NOMO-1 treated with dmso at 0.1 percent for 144 hours (cell line): ENCODE results near the gene RPA1.
"Not testable (repeated sequence)": the region's sequence is repeated elsewhere in the genome, so short reads cannot be mapped to it uniquely, and the experiment has no call there.

Experiments used
- DNase-seq: peaks from one replicate; lab custom pipeline; 2025; ENCODE audit not compliant: unreplicated experiment; lab: John Stamatoyannopoulos, UW

RPA1 gene

DNA sequence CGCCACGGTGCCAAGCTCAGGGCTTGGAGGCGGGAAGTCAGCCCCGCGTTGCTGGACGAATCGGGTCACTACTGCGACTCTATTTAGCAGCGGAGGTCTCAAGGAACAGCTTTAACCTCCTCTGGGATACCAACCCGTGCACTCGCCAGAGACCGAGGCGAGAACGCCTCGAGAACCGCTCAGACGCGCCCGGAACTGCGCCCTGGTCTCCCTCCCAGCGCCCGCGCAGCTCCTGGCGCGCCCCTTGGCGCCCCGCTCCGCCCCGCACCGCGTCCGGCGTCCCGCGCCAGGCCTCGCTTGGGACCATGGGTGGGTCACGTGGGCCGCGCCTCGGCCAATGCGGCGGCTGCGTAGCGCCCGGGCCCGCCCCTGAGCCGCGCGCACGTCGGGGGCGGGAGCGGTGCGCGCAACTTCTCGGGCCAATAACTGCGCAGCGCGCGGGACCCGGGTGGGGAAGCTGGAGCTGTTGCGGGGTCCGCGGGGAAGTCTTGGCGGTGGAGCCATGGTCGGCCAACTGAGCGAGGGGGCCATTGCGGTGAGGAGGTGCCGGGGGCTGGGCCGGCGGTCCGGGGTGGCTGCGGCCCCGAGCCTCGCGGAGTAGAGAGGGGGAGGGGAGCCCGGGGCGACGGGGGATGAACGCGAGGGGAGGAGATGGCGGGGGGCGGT is at the start of gene RPA1, which contains the start of gene SMYD4:
Gene RPA1 (plus strand): TSS at position 414 of the 666 bp plus-strand sequence. CDS start 89 bp downstream, at position 503.
Gene SMYD4 (minus strand): TSS at position 311 of the 666 bp plus-strand sequence. CDS start 1,908 bp downstream, outside the sequence.
- DNase-seq = peak; percentile 78

DNA sequence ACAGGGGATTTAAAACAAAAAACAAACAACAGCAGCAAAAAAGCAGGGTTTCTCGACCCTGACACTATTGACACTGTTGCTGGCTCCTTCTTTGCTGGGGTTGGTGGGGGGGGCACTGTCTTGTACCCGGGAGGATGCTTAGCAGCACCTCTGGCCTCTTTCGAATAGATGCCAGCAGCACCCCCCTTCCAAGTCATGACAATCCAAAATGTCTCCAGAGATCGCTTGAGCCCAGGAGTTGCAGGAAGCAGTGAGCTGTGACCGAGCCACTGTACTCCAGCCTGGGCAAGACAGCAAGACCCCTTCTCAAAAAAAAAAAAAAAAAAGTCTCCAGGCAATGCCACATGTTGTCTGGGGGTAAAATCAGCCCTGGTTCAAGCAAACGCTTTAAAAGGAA is 47.6 kb upstream of the RPA1 start:
- no peak for DNase-seq

DNA sequence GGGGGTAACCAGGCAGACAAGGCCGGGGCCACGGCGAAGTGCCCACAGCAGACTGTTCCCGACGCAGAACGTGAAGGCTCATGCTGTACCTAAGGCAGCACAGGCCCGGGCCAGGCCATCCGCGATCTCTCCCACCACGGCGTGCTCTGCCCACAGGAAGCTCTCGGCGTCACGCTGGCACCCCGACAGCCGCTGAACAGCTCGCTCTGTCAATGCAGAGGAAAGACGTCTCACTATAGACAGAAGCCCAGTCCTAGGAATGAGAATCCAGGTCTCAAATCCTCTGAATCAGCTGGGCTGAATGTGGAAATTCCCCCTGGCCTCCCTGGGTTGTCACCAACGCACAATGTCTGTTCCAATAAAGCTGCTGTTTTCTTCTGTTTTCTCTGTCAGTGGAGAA is 46.5 kb upstream of the RPA1 start:
- DNase-seq = no peak

DNA sequence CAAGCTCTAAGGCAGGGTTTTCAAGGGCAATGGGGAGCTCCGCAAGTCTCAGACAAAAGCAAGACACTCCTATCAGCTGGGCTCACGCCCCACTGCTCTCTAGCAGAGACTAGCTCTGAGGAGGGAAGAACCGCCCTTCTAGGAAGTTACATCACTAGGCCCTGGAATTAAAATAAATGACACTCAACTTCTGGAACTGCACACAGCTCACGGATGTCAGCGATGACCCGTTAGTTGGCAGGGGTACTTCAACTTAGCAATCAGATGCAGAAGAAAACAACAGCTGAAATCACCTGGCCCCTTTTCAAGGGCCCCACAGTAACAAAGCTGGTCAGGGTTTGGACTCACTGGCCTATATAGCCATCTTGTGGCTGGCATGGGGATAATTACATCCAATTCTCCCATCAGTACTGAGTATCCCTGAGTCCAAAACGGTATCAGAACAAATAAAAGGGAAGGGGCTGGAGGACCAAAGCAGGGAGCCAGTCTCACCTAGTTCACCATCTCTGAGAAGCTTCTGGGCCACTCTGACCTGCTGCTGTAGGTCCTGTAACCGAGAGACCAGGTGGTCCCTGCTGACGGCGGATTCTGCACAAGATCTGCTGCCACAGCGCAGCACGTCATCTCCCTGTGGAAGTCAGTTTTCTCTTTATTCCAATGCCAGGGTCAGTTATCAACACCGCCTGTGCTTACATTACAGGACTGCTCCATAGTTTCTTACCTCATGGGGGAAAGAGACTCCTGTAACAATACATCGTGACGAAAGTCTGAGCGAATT is 45.8 kb upstream of the RPA1 start:
- DNase-seq = no peak

DNA sequence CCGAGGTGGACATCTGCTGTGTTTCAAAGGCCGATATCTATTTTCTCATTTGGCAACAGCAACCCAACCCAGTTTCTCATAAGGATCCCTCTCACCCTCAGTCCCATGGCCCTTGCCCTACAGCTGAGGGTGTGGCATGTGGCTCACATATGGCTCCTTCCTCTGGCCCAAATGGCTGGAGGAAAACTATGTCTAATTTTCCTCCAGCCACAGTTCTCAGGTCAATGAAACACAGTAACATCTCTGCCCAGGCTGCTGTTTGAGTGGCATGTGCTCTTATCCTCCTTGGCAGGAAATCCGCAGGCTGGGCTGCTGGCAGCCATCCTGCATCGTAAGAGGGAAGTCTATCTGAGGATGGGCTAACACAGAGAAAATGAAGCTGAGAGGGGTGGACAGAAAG is 43.9 kb upstream of the RPA1 start:
- DNase-seq = no peak

DNA sequence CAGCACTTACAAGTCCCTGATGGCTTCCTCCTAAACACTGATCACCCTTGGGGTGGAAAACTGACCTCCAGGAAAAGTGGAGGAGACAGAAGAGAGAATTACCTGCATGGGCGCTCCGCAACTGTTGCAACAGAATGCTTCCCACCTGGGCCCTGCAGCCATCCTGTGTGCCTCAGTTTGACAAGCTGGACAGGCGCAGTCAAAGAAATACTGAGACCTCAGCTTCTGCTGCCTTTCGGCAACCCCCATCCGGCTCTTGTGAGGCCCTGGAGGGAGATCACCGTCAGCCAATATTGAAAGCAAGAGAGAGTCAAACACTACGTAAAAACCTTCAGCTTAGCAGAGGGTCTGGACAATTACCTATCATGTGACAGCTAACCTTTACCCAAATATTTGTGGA is 43.1 kb upstream of the RPA1 start:
- no peak for DNase-seq

DNA sequence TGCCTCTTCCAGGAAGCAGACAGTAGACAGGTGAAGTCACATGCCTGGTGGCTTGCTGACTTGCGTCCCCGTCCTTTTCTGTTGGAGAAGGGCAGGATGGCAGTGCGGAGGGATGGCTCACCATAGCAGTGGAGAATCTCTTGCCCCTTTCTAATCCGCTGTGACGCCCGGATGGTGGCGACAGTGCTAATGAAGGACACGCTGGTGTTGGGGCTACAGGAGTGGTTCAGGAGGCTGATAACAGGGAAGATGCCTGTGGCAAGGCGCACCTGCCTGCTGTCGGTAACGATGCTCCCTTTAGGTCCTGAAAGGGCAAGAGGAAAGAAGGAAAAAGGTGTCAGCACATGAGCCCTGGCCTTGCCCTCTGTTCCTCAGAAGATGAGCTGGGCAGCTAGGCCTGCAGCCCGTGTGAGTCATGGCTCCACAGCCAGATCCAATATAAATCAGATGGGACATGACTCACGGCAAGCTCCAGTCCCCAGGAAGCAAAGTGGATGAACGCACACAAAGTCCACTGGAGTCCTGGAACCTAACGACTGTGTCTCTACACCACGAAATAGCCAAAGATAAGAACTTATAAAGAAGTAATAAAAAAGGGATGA is 42.4 kb upstream of the RPA1 start:
- no peak for DNase-seq

DNA sequence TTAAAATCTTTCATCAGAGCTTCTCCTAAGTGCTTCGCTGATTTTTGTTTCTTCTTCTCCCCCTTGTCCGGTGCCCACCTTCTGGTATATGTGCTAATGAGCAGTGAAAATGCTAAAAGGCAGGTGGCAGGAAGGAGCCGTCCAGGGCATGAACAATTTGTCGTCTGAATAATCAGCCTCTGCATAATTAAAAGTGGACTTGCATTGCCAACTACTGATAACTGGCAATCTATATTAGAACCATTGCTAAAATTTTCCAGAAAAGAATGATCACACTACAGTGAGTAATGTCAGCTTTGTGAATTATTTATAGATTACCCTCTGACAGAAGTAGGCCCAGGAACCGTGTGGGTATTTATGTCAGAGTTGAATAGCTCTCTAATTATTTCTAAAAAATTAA is 39.9 kb upstream of the RPA1 start:
- DNase-seq = no peak

DNA sequence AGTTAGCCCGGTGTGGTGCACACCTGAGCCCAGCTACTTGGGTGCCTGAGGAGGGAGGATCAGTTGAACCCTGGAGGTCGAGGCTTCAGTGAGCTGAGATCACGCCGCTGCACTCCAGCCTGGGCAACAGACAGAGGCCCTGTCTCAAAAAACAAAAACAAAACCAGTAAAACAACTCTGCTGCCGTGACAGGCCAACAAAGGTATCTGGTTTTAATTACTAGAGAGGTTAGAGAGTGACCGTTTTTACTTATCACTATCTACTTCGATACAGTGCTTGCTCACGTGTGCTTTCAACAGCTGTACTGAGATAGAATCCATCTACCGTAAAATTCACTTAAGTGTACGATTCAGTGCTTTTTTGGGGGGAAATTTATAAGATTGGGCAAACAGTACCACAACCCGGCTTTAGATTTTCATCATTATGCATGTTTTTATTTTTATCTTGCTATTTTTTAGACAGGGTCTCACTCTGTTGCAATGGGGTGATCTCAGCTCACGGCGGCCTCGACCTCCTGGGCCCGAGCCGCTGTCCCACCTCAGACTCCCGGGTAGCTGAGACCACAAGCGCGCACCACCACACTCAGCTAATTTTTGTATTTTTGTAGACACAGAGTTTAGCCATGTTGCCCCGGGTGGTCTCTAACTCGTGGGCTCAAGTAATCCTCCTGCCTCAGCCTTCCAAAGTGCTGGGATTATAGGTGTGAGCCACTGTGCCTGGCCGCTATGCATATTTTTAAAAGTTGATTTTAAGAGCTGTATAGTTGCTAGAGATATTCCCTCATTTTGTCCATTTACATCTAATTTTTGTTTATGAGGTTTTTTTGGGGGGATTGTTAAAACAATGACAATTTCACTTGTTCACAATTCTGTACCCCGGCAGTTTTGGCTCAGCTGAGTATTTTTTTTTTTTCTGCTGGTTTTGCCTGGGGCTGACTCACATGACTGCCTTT is 37.0 kb upstream of the RPA1 start:
- no peak for DNase-seq

DNA sequence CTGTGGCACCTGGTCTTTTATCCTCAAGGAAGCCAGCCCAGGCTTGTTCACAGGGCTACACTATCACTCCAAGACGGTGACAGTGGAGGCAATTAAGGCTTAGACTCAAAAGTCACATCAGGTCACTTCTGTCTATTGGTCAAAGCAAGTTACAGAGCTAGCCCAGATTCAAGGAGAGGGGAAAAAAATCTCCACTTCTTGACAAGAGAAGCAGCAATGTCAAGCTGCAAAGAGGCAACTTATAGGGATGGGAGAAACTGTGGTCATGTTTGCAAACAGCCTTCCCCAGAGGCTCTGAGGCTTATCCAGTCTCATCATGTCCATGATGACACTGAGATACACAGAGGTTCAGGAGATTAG is 36.4 kb upstream of the RPA1 start:
- no peak for DNase-seq

DNA sequence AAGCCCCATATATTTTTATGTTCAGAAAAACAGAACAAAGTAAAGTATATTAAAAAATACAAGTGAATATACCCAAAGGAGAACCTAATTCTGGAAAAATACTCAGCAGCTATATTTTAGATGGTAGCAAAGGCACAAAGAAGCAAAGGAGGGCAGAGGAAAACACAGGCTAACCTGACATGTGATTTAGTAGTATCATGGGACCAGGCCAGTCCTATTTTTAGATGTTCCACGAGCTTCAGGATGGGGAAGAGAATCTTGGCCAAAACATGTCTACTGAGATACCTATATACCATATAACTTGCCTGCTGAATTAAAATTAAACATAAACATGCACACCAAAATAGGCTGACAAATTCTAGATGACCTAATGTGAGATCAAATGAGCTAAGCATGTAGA is 33.0 kb upstream of the RPA1 start:
- no peak for DNase-seq

DNA sequence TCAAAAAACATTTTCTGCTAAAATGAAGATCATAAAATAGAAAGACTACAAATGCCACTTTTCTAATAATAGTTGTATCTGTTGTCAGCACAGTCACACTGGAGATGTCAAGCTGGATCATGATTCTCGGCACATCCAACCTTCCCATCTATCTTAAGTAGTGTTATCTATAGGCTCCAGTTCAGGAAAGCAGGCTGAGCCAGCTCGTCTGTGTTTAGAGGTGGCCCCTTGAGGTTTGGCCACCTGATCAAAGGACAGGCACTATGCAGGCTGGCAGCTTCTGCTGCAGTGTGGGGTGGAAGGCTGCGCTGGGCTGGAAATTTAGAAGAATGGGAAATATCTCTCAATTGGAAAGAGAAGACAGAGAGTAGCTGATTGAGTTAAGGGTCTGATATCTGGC is 32.5 kb upstream of the RPA1 start:
- DNase-seq = no peak

DNA sequence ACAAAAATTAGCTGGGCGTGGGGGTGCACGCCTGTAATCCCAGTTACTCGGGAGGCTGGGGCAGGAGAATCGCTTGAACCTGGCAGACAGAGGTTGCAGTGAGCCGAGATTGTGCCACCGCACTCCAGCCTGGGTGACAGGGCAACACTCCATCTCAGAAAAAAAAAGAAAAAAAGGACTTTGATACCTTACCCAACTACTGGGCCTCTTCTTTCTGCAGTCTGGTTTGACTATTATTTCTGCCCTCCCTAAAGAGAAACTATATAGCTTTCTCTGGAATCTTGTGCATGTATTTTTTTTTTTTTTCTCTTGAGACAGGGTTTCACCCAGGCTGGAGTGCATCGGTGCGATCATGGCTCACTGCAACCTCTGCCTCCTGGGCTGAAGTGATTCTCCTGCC is 32.0 kb upstream of the RPA1 start:
- not testable (repeated sequence) for DNase-seq

DNA sequence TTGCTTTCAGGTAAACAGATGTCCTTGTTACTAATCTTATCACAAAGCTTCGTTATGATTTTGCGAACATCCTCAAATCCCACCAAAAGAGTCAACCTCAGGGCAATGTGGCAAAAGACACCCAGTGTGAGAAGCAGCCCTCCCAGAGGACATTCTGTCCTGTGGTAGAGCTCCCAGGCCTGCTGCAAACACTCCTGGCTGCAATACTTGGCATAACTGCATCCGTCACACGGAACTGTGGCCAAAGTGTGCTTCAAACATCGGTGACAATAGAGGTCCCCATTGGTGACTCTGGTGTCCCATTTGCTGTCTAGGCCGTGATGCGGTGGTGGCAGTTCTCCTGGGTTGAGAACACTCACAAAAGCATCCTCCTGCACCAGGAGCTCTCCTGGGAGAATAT is 29.6 kb upstream of the RPA1 start:
- DNase-seq = no peak

DNA sequence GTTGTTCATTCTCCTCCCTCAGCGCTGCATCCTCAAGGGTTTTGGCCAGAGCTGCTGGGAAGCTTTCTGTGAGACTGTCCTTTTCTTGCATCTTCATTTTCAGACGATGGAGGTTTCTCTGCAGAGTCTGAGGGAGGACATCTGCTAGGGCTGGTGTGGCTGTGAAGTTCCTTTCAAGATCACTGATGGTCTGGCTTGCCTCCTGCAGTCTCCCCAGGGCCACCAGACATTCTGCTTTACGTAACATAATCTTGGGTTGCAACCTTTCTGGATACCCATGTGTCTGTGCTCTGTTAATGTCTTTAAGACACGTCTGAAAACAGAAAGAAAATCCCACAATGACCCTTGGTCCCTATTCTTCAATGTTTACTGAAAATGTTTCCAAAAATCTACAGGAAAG is 29.1 kb upstream of the RPA1 start:
- no peak for DNase-seq

DNA sequence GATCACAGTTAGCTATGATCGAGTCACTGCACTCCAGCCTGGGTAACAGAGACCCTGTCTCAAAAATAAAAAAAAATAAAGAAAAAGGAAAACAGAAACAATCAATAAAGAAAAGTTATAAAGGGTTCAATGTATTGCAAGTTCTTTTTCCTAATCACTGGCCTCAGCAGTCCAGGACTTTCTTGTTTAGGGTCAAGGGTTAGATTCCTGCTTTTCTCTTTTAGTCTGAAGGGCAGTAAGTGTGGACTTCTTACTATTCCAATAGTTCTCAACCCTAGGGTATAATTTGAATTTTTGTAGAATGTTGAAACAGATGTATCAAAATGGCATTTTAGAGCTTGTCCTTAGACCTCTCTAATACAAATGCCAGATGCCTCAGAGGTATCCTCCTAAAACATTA is 27.4 kb upstream of the RPA1 start:
- DNase-seq = no peak

DNA sequence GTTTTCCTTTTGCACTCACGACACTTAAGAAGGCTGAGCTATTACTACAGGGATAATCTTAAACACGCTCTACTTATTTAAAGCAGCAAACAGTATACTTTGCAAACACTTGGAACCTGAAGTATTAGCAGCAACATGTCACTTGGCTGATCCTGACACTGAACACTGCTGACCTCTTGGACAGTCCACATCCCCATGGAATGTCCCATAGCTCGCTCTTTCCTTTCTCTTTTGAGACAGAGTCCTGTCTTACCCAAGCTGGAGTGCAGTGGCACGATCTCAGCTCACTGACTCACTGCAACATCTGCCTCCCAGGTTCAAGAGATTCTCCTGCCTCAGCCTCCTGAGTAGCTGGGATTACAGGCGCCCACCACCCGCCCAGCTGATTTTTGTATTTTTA is 26.5 kb upstream of the RPA1 start:
- no peak for DNase-seq

DNA sequence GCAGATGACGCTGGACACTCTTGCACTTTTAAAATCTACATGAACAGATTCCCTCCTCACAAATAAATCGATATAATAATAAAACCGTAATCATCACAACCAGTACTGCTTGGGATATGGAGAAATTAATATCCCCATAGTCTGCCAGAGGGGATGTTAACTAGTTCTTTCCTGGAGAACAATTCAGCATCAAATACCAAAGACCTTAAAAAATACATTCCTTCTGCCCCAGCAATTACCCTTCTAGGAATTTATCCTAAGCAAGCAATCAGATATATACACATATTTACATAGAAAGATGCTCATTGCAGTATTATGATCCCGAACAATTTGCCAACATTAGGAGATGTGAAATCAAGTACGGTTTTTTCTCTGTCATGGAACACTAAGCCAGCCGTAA is 21.9 kb upstream of the RPA1 start:
- DNase-seq = no peak

DNA sequence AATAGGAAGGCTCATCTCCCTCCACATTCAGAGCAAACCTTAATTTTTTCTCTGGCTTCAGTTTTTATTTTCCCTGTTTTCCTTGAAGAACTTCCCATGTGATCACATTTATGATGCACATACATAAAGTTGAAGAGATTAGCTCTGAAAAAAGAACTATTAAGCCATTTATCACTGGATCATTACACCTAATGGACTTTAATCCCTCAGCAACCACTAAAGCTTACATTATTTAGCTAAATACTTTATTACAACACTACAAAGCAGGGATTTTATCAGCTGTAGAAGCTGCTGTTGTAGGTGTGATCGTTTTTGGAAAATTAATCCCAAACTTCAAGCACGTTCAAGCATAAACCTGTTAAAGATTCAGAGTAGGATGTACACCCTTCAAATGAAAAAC is 21.2 kb upstream of the RPA1 start:
- no peak for DNase-seq

DNA sequence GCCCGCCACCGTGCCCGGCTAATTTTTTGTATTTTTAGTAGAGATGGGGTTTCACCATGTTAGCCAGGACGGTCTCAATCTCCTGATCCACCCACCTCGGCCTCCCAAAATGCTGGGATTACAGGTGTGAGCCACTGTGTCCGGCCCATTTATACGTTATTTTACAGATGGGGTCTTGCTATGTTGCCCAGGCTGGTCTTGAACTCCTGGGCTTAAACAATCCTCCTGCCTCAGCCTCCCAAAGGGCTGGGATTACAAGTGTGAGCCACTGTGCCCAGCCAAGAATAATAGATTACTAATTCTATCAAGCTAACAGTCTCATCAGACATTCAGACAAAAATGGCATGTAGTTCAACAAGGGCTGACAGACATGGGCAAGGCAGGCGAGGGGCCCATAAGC is 20.0 kb upstream of the RPA1 start:
- not testable (repeated sequence) for DNase-seq

DNA sequence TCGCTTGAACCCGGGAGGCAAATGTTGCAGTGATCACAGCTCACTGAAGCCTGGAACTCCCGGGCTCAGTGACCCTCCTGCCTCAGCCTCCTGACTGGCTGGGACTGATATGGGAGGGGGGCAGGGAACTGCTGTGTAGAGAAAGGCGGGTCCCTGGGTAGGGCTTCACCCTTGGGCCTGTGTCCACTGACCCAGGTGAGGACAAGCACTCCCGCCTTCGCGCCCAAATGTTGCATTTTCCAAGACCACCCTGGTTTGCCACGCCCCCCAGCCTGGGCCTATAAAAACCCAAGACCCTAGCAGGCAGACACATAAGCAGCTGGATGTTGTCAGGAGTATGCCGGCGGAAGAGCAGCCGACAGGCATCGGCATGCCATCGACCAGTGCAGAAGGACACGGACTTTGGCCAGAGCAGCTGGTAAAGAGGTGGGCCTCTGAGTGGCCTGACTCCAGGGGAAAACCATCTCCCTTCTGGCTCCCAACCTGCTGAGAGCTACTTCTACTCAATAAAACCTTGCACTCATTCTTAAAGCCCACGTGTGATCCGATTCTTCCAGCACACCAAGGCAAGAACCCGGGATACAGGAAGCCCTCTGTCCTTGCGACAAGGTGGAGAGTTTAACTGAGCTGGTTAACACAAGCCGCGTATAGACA is 19.2 kb upstream of the RPA1 start:
- DNase-seq = no peak
